Fibroblast of skin of back (primary cell): Measurements from ENCODE around the gene UHMK1.

ENCODE experiments used
- DNase-seq: peaks from one replicate; pipeline ENCODE4 v3.0.0-alpha.2; 2013

The UHMK1 gene

GRCh38 chr1:162530307-162530987 is 32.8 kb downstream of the UHMK1 start:
- DNase-seq, result peak; percentile 18

GRCh38 chr1:162530988-162531319 is 33.3 kb downstream of the UHMK1 start:
- no peak for DNase-seq

GRCh38 chr1:162535501-162535900 is 37.9 kb downstream of the UHMK1 start:
- DNase-seq, result peak; percentile 15

GRCh38 chr1:162536511-162536910 is 38.9 kb downstream of the UHMK1 start:
- peak; percentile 51 for DNase-seq

GRCh38 chr1:162537216-162537615 is 39.6 kb downstream of the UHMK1 start:
- no peak for DNase-seq

GRCh38 chr1:162538815-162539431 is 41.3 kb downstream of the UHMK1 start:
- peak; percentile 98 for DNase-seq

- peak; percentile 99 for DNase-seq
These were observed 44.1 kb downstream of the UHMK1 start for GRCh38 chr1:162541619-162542141.

- no peak for DNase-seq
These were observed 45.6 kb downstream of the UHMK1 start for GRCh38 chr1:162543228-162543627.

GRCh38 chr1:162548170-162548569 is 50.6 kb downstream of the UHMK1 start:
- DNase-seq, result peak; percentile 58

GRCh38 chr1:162549001-162549400 is 51.4 kb downstream of the UHMK1 start:
- no peak for DNase-seq

- no peak for DNase-seq
These were observed 53.3 kb downstream of the UHMK1 start for GRCh38 chr1:162550925-162551324.

GRCh38 chr1:162551969-162552683 is 54.5 kb downstream of the UHMK1 start:
- DNase-seq, result no peak

- DNase-seq, result no peak
These were observed 55.1 kb downstream of the UHMK1 start for GRCh38 chr1:162552684-162553252.

- peak; percentile 55 for DNase-seq
These were observed 56.6 kb downstream of the UHMK1 start for GRCh38 chr1:162554258-162554657.

- DNase-seq, result no peak
These were observed 59.9 kb downstream of the UHMK1 start for GRCh38 chr1:162557536-162557935.

GRCh38 chr1:162560303-162561036 is 62.9 kb downstream of the UHMK1 start:
- DNase-seq, result no peak

- peak; percentile 98 for DNase-seq
These were observed 63.5 kb downstream of the UHMK1 start for GRCh38 chr1:162561037-162561615.

GRCh38 chr1:162561616-162562469 is 64.2 kb downstream of the UHMK1 start, which contains the start of gene UAP1:
TSS of gene UAP1 (plus strand) at chr1:162561722. CDS start at chr1:162566069, 4,347 bp downstream.
- DNase-seq, result peak; percentile 21

GRCh38 chr1:162562470-162562828 is 64.8 kb downstream of the UHMK1 start:
- DNase-seq, result peak; percentile 60

- DNase-seq, result peak; percentile 7
These were observed 67.2 kb downstream of the UHMK1 start for GRCh38 chr1:162564762-162565218.

- DNase-seq, result no peak
These were observed 67.8 kb downstream of the UHMK1 start for GRCh38 chr1:162565460-162565859.
